Measurements from ENCODE around the gene HEPN1.

HEPN1 gene

DNA sequence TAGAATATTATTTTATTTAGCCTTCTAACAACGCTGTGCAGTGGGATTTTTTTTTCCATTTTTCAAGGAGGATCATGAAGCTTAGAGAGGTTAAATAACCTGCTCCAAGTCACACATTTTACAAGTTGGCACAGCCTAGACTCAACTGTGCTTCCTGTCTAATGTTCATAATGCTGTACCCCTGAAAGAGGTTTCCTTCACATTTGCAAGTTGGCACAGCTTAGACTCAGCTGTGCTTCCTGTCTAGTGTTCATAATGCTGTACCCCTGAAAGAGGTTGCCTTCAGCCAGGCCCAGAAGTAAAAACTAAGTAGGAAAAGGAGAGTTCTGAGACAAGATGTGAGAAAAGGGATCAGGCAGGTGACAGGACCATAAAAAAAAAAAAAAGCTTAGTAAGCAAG lies 24.7 kb downstream of the HEPN1 start:
- Histone ChIP-seq H4K20me1 (ENCODE audit: insufficient read depth, low read length) (no peaks in the 10 kb centered on the region), H3K4me1 (ENCODE audit: insufficient read depth, low read length, severe bottlenecking) (no peaks in the 10 kb centered on the region), H3K4me3 (ENCODE audit: low read depth, low read length, poor library complexity, severe bottlenecking) (no peak overlapping the region), H2AFZ (ENCODE audit: low read length) (no peak overlapping the region), H3K79me2 (ENCODE audit: insufficient read depth, low read length) (no peaks in the 10 kb centered on the region), H3F3A (ENCODE audit: insufficient read depth, low read length) (no peaks in the 10 kb centered on the region), H3K9ac (ENCODE audit: low read length) (no peak overlapping the region), H3K36me3 (ENCODE audit: insufficient read depth, low read length) (no peaks in the 10 kb centered on the region), H3K27me3 (ENCODE audit: insufficient read depth, low read length) (no peaks in the 10 kb centered on the region), H3K9me2 (ENCODE audit: low read depth, low read length) (no peaks in the 10 kb centered on the region), H3K9me3 (ENCODE audit: low read length) (no peaks in the 10 kb centered on the region), H3K27ac (ENCODE audit: low read depth, low read length, poor library complexity, severe bottlenecking) (no peak overlapping the region), H3K4me2 (ENCODE audit: low read length) (no peak overlapping the region)
- TF ChIP-seq, protein P1, sequence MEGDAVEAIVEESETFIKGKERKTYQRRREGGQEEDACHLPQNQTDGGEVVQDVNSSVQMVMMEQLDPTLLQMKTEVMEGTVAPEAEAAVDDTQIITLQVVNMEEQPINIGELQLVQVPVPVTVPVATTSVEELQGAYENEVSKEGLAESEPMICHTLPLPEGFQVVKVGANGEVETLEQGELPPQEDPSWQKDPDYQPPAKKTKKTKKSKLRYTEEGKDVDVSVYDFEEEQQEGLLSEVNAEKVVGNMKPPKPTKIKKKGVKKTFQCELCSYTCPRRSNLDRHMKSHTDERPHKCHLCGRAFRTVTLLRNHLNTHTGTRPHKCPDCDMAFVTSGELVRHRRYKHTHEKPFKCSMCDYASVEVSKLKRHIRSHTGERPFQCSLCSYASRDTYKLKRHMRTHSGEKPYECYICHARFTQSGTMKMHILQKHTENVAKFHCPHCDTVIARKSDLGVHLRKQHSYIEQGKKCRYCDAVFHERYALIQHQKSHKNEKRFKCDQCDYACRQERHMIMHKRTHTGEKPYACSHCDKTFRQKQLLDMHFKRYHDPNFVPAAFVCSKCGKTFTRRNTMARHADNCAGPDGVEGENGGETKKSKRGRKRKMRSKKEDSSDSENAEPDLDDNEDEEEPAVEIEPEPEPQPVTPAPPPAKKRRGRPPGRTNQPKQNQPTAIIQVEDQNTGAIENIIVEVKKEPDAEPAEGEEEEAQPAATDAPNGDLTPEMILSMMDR (IDR thresholded peaks at IDR 0.05; ENCODE audit: low read length), result no peak
- no peak for TF ChIP-seq EZH2 (IDR thresholded peaks at IDR 0.05; ENCODE audit: borderline replicate concordance, low read length)

DNA sequence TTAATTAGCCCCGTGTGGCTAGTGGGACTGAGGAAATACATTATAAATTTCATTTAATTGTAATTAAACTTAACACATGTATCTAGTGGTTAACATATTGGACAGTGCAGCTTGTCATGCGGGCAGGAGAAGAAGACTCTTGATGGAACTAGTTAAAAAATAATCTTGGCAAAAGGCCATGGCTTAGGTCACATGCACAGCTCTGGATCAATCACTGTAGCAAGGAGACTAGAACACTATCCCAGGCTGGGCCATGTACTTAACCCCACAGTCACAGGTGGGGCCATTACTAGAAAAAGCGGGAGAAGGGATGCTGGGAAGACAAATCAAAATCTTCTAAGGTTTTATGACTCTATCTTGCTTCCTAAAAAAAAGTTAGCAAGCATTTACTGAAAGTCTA lies 25.5 kb downstream of the HEPN1 start:
- no peaks in the 10 kb centered on the region for H3K79me2 ChIP-seq (ENCODE audit: insufficient read depth, low read length)
- H3K9me2 ChIP-seq (ENCODE audit: low read depth, low read length), result no peaks in the 10 kb centered on the region
- no peak overlapping the region for H2AFZ ChIP-seq (ENCODE audit: low read length)
- H3K27ac ChIP-seq (ENCODE audit: low read depth, low read length, poor library complexity, severe bottlenecking), result no peak overlapping the region
- H3K9me3 ChIP-seq (ENCODE audit: low read length), result no peaks in the 10 kb centered on the region
- H3K36me3 ChIP-seq (ENCODE audit: insufficient read depth, low read length), result no peaks in the 10 kb centered on the region
- no peaks in the 10 kb centered on the region for H3K4me1 ChIP-seq (ENCODE audit: insufficient read depth, low read length, severe bottlenecking)
- no peaks in the 10 kb centered on the region for H3F3A ChIP-seq (ENCODE audit: insufficient read depth, low read length)
- no peak overlapping the region for H3K9ac ChIP-seq (ENCODE audit: low read length)
- no peak overlapping the region for H3K4me2 ChIP-seq (ENCODE audit: low read length)
- no peak overlapping the region for H3K4me3 ChIP-seq (ENCODE audit: low read depth, low read length, poor library complexity, severe bottlenecking)
- TF ChIP-seq EZH2 (IDR thresholded peaks at IDR 0.05; ENCODE audit: borderline replicate concordance, low read length), result no peak
- TF ChIP-seq, protein P1 (IDR thresholded peaks at IDR 0.05; ENCODE audit: low read length), result no peak
- no peaks in the 10 kb centered on the region for H4K20me1 ChIP-seq (ENCODE audit: insufficient read depth, low read length)
- H3K27me3 ChIP-seq (ENCODE audit: insufficient read depth, low read length), result no peaks in the 10 kb centered on the region

DNA sequence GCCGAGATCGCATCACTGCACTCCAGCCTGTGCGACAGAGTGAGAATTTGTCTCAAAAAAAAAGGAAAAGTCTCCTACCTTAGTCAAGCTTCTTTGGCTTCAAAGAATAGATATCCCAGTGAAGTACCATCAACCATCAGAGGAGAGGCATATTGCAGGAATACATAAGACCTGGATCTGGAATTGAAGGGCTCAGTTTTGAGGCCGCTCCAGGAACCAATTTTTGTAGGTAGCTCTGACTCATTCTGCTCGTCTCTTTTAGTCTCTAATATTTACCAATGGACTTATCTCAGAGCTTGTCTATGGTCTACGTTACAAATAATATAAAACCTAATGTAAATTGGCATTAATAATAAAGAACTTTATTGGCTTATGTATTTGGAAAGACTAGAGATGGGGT lies 26.8 kb downstream of the HEPN1 start:
- Histone ChIP-seq H3K27ac (ENCODE audit: low read depth, low read length, poor library complexity, severe bottlenecking) (no peak overlapping the region), H3K79me2 (ENCODE audit: insufficient read depth, low read length) (no peaks in the 10 kb centered on the region)

More for the DNA sequence above, 26.8 kb downstream of the HEPN1 start:
- H3K9ac ChIP-seq (ENCODE audit: low read length), result no peak overlapping the region
- no peaks in the 10 kb centered on the region for H4K20me1 ChIP-seq (ENCODE audit: insufficient read depth, low read length)
- TF ChIP-seq, protein P1 (IDR thresholded peaks at IDR 0.05; ENCODE audit: low read length), result no peak
- no peak for TF ChIP-seq EZH2 (IDR thresholded peaks at IDR 0.05; ENCODE audit: borderline replicate concordance, low read length)
- no peak overlapping the region for H3K4me3 ChIP-seq (ENCODE audit: low read depth, low read length, poor library complexity, severe bottlenecking)
- H3F3A ChIP-seq (ENCODE audit: insufficient read depth, low read length), result no peaks in the 10 kb centered on the region
- H3K27me3 ChIP-seq (ENCODE audit: insufficient read depth, low read length), result no peaks in the 10 kb centered on the region
- no peaks in the 10 kb centered on the region for H3K36me3 ChIP-seq (ENCODE audit: insufficient read depth, low read length)
- H2AFZ ChIP-seq (ENCODE audit: low read length), result no peak overlapping the region
- no peaks in the 10 kb centered on the region for H3K9me2 ChIP-seq (ENCODE audit: low read depth, low read length)
- H3K9me3 ChIP-seq (ENCODE audit: low read length), result no peaks in the 10 kb centered on the region
- no peak overlapping the region for H3K4me2 ChIP-seq (ENCODE audit: low read length)
- no peaks in the 10 kb centered on the region for H3K4me1 ChIP-seq (ENCODE audit: insufficient read depth, low read length, severe bottlenecking)
